Activated CD8-positive, alpha-beta T cell treated with anti-CD3 and anti-CD28 coated beads for 36 hours (primary cell): ENCODE measurements around the gene FGF14. TPM values are rescaled to one million over a fixed set of nuclear protein-coding genes. Genes with fewer than 3 reads are reported as not detected.
A peak's percentile ranks its signal among the peaks of the same experiment; 100 is the strongest.

ENCODE experiments used
- ATAC-seq: fragments of 200-7000 bp; cut with Tn5 transposase; one replicate; pipeline ENCODE4 v1.10.0; 2021; ENCODE audit warnings: mild to moderate bottlenecking, moderate library complexity
- CTCF ChIA-PET: fragments of 350-600 bp; sonication (Branson Sonifier 250); formaldehyde crosslinking; loops from one replicate; lab custom pipeline; 2021; ENCODE audit warnings: antibody characterized with exemption; lab: Charles Lee
- POLR2A ChIA-PET: fragments of 350-600 bp; sonication (Branson Sonifier 250); formaldehyde crosslinking; loops from one replicate; lab custom pipeline; 2021; ENCODE audit warnings: antibody characterized with exemption; lab: Charles Lee
- DNase-seq: peaks from one replicate; pipeline ENCODE4 v3.0.0-alpha.2; 2020
- H3K27ac Mint-ChIP-seq: one replicate; pipeline ENCODE4 v1.8.0; 2021; ENCODE audit warnings: mild to moderate bottlenecking, mixed read lengths
- H3K27me3 Mint-ChIP-seq: one replicate; pipeline ENCODE4 v1.8.0; 2021; ENCODE audit warnings: mixed read lengths
- H3K36me3 Mint-ChIP-seq: one replicate; pipeline ENCODE4 v1.8.0; 2021; ENCODE audit warnings: low read depth, mixed read lengths
- H3K4me1 Mint-ChIP-seq: one replicate; pipeline ENCODE4 v1.8.0; 2021; ENCODE audit warnings: low read depth, mixed read lengths
- H3K4me3 Mint-ChIP-seq: one replicate; pipeline ENCODE4 v1.8.0; 2021; ENCODE audit warnings: mild to moderate bottlenecking, moderate library complexity, mixed read lengths
- H3K9me3 Mint-ChIP-seq: one replicate; pipeline ENCODE4 v1.8.0; 2021; ENCODE audit warnings: mixed read lengths
- CTCF ChIP-seq: fragments of 200-600 bp; IDR thresholded peaks from one replicate; pipeline ENCODE4 v1.8.0; 2022; ENCODE audit warnings: antibody characterized with exemption, mild to moderate bottlenecking
- intact Hi-C: fragments of 100-400 bp; cut with micrococcal nuclease; formaldehyde crosslinking; loops from one replicate; pipeline ENCODE4 v1.10.0; 2022
- total RNA-seq, 2 experiments: library from RNA; stranded (reverse); gene quantifications; one replicate each; pipeline ENCODE4 v1.2.3, GENCODE V29; 2021

FGF14 gene
- total RNA-seq, 2 experiments from 2014 or later: not detected

- TF ChIP-seq CTCF: no peak
- DNase-seq (peak; percentile 69), ATAC-seq (peak; percentile 76)
- H3K9me3 Mint-ChIP-seq: peaks cover 6% of the 10 kb centered on the region
- CTCF ChIA-PET: interaction anchor here (1.0 to 1.5 kb wide), 2 partner anchors 72 to 163 kb away, joined by 3 to 6 read pairs; no protein-coding TSS in a partner anchor
- POLR2A ChIA-PET: interaction anchor here (2.3 kb wide), 1 partner anchor 203 kb away, joined by 7 read pairs; no protein-coding TSS in a partner anchor
- peaks cover 24% of the 10 kb centered on the region for H3K4me1 Mint-ChIP-seq
- H3K4me3 Mint-ChIP-seq: peak overlapping the region; percentile 13
- peak overlapping the region; percentile 34 for H3K27ac Mint-ChIP-seq
- H3K27me3 Mint-ChIP-seq: peaks cover 13% of the 10 kb centered on the region
- peaks cover 4% of the 10 kb centered on the region for H3K36me3 Mint-ChIP-seq
- intact Hi-C loops: loop anchor here (10.0 kb wide), 2 partner anchors 382 to 768 kb away; partner anchors contain the start of gene TEX30
Measured at GRCh38 chr13:102392481-102393209, 9.2 kb downstream of the FGF14 start.

- ATAC-seq (no peak), DNase-seq (no peak)
- CTCF ChIA-PET: interaction anchor here (1.5 kb wide), 1 partner anchor 170 kb away, joined by 3 read pairs; no protein-coding TSS in a partner anchor
- intact Hi-C loops: no loop called here
- Mint-ChIP-seq H3K27ac (no peak overlapping the region), H3K4me3 (no peak overlapping the region), H3K36me3 (no peaks in the 10 kb centered on the region), H3K9me3 (no peaks in the 10 kb centered on the region), H3K4me1 (no peaks in the 10 kb centered on the region), H3K27me3 (peaks cover 15% of the 10 kb centered on the region)
- POLR2A ChIA-PET: no interaction called here
- no peak for TF ChIP-seq CTCF
Measured at GRCh38 chr13:102386461-102386860, 15.4 kb downstream of the FGF14 start.

- intact Hi-C loops: no loop called here
- H3K36me3 Mint-ChIP-seq: no peaks in the 10 kb centered on the region
- no peaks in the 10 kb centered on the region for H3K9me3 Mint-ChIP-seq
- no peak overlapping the region for H3K4me3 Mint-ChIP-seq
- no peak overlapping the region for H3K27ac Mint-ChIP-seq
- DNase-seq (no peak), ATAC-seq (no peak)
- no peak for TF ChIP-seq CTCF
- CTCF ChIA-PET: no interaction called here
- H3K27me3 Mint-ChIP-seq: peaks cover 8% of the 10 kb centered on the region
- POLR2A ChIA-PET: no interaction called here
- no peaks in the 10 kb centered on the region for H3K4me1 Mint-ChIP-seq
Measured at GRCh38 chr13:102380012-102380411, 21.8 kb downstream of the FGF14 start.

GRCh38 chr13:102376318-102376717 is 25.5 kb downstream of the FGF14 start:
- Mint-ChIP-seq H3K4me1 (no peaks in the 10 kb centered on the region), H3K36me3 (no peaks in the 10 kb centered on the region), H3K27ac (no peak overlapping the region), H3K4me3 (no peak overlapping the region), H3K27me3 (peaks cover 2% of the 10 kb centered on the region), H3K9me3 (no peaks in the 10 kb centered on the region)
- ATAC-seq (no peak), DNase-seq (no peak)
- intact Hi-C loops: no loop called here
- TF ChIP-seq CTCF: no peak
- ChIA-PET CTCF (no interaction called here), POLR2A (interaction anchor here (1.5 kb wide), 1 partner anchor 18 kb away, joined by 3 read pairs; no protein-coding TSS in a partner anchor)

GRCh38 chr13:102374726-102375125 is 27.1 kb downstream of the FGF14 start:
- Mint-ChIP-seq H3K36me3 (no peaks in the 10 kb centered on the region), H3K27me3 (peaks cover 1% of the 10 kb centered on the region), H3K4me1 (no peaks in the 10 kb centered on the region), H3K9me3 (no peaks in the 10 kb centered on the region), H3K4me3 (no peak overlapping the region), H3K27ac (no peak overlapping the region)
- POLR2A ChIA-PET: no interaction called here
- no peak for DNase-seq
- no peak for ATAC-seq
- intact Hi-C loops: no loop called here
- TF ChIP-seq CTCF: no peak
- CTCF ChIA-PET: no interaction called here
